Kidney glomerular epithelial cell (primary cell): ENCODE measurements around the gene HIF1AN.

Experiments used
- DNase-seq: peaks from one replicate; lab custom pipeline; 2025; lab: John Stamatoyannopoulos, UW

HIF1AN gene

GRCh38 chr10:100535715-100536353 lies at the start of gene HIF1AN:
Gene HIF1AN (plus strand): TSS chr10:100535943. CDS start chr10:100535959, 16 bp downstream.
- peak; percentile 87 for DNase-seq

GRCh38 chr10:100487529-100487928 lies 48.2 kb upstream of the HIF1AN start:
- no peak for DNase-seq

- DNase-seq = no peak
Observed at GRCh38 chr10:100489396-100489795, 46.3 kb upstream of the HIF1AN start.

- DNase-seq = no peak
Observed at GRCh38 chr10:100490531-100490930, 45.2 kb upstream of the HIF1AN start.

- DNase-seq = no peak
Observed at GRCh38 chr10:100496567-100496966, 39.2 kb upstream of the HIF1AN start.

- DNase-seq = no peak
Observed at GRCh38 chr10:100498059-100498458, 37.7 kb upstream of the HIF1AN start.

GRCh38 chr10:100501423-100501822 lies 34.3 kb upstream of the HIF1AN start:
- no peak for DNase-seq

GRCh38 chr10:100502926-100503494 lies 32.7 kb upstream of the HIF1AN start:
- DNase-seq = no peak

GRCh38 chr10:100504096-100504495 lies 31.6 kb upstream of the HIF1AN start:
- peak; percentile 44 for DNase-seq

- DNase-seq = no peak
Observed at GRCh38 chr10:100505164-100505563, 30.6 kb upstream of the HIF1AN start.

GRCh38 chr10:100506596-100507356 lies 29.0 kb upstream of the HIF1AN start:
- peak; percentile 70 for DNase-seq

GRCh38 chr10:100507357-100507732 lies 28.4 kb upstream of the HIF1AN start:
- DNase-seq = no peak

- no peak for DNase-seq
Observed at GRCh38 chr10:100508266-100508665, 27.5 kb upstream of the HIF1AN start.

- DNase-seq = peak; percentile 57
Observed at GRCh38 chr10:100508691-100509150, 27.0 kb upstream of the HIF1AN start.

- DNase-seq = no peak
Observed at GRCh38 chr10:100509241-100509840, 26.4 kb upstream of the HIF1AN start.

GRCh38 chr10:100510533-100511308 lies 25.0 kb upstream of the HIF1AN start:
- DNase-seq = no peak

GRCh38 chr10:100515612-100516011 lies 20.1 kb upstream of the HIF1AN start:
- no peak for DNase-seq

- DNase-seq = no peak
Observed at GRCh38 chr10:100516847-100517246, 18.9 kb upstream of the HIF1AN start.

GRCh38 chr10:100518761-100519241 lies 16.9 kb upstream of the HIF1AN start:
- DNase-seq = peak; percentile 37

GRCh38 chr10:100519311-100520051 lies 16.3 kb upstream of the HIF1AN start, which contains the start of gene SEC31B:
Gene SEC31B (minus strand): TSS chr10:100519861. CDS start chr10:100516952, 2,909 bp downstream.
- no peak for DNase-seq

GRCh38 chr10:100520811-100521210 lies 14.9 kb upstream of the HIF1AN start:
- DNase-seq = no peak
